K562 (cell line): ENCODE data around the gene TTC16. TPM values are rescaled to one million over a fixed set of nuclear protein-coding genes. Genes with fewer than 3 reads are reported as not detected.

Experiments
- ATAC-seq: fragments of 200-7000 bp; cut with Tn5 transposase; 3 replicates; pipeline ENCODE4 v1.9.1; 2020; ENCODE audit warnings: moderate library complexity
- BruUV-seq: library from RNA; stranded (reverse); fragments of 400-500 nt; replicated peaks from 2 replicates; lab custom pipeline; 2021; lab: Mats Ljungman, UMichigan
- CTCF ChIA-PET: fragments of 300-600 bp; formaldehyde crosslinking; extraction: SDS; loops from one replicate; lab custom pipeline; 2021; ENCODE audit warnings: low intra/inter-chr PET ratio; lab: Yijun Ruan, JAX
- POLR2A ChIA-PET: fragments of 300-600, 350-650 bp; sonication (Branson Sonifier 250); formaldehyde crosslinking; extraction: SDS; loops from one replicate; lab custom pipeline; 2021; ENCODE audit warnings: antibody characterized with exemption, inconsistent platforms; lab: Yijun Ruan, JAX
- DNase-seq, 4 experiments: peaks; one replicate each; pipeline versions ENCODE4 v3.0.0 to v3.0.0-alpha.2; 2011 to 2018; ENCODE audit warnings: low spot score in 3 of 4, mixed read lengths in 3 of 4; ENCODE audit errors: extremely low read depth in 1 of 4
- FAIRE-seq: peaks from 2 replicates; lab custom pipeline; 2011; peaks lifted over from hg19 to GRCh38; lab: Jason Lieb, UNC
- H2AFZ ChIP-seq: 2 replicates; pipeline ENCODE4 v1.6.0; 2011; ENCODE audit warnings: low read depth, low read length, control low read depth, inconsistent platforms
- H3K27ac ChIP-seq: fragments of 200-600 bp; 3 replicates; pipeline ENCODE4 v1.8.0; 2011; ENCODE audit warnings: low read depth, mild to moderate bottlenecking, control low read depth, inconsistent platforms, low read length, moderate library complexity, mixed read lengths; ENCODE audit errors: extremely low read depth
- H3K27me3 ChIP-seq, 2 experiments: fragments of 300-600 bp in 1 of 2; 2 replicates in 1 of 2; 3 replicates in 1 of 2; pipeline versions ENCODE4 v1.6.0 to v1.8.0; 2011; ENCODE audit warnings: inconsistent platforms in 2 of 2, low read length in 2 of 2, mild to moderate bottlenecking in 1 of 2, mixed read lengths in 1 of 2, moderate library complexity in 1 of 2; ENCODE audit not compliant: control insufficient read depth in 2 of 2, insufficient read depth in 2 of 2
- H3K36me3 ChIP-seq: fragments of 300-600 bp; 3 replicates; pipeline ENCODE4 v1.8.0; 2011; ENCODE audit warnings: mild to moderate bottlenecking, low read length, inconsistent platforms; ENCODE audit not compliant: control insufficient read depth, insufficient read depth
- H3K4me1 ChIP-seq, 2 experiments: fragments of 200-600 bp in 1 of 2; replicated peaks in 1 of 2; 2 replicates in 1 of 2; 3 replicates in 1 of 2; pipeline versions ENCODE4 v1.5.1 to v1.8.0; 2011; ENCODE audit warnings: inconsistent platforms in 2 of 2, low read length in 2 of 2, mild to moderate bottlenecking in 1 of 2, mixed read lengths in 1 of 2, moderate library complexity in 1 of 2; ENCODE audit not compliant: control insufficient read depth in 2 of 2, insufficient read depth in 2 of 2
- H3K4me2 ChIP-seq: 2 replicates; pipeline ENCODE4 v1.6.1; 2011; ENCODE audit warnings: low read length, control low read depth, inconsistent platforms, mixed read lengths; ENCODE audit not compliant: insufficient read depth
- H3K4me3 ChIP-seq: fragments of 200-600 bp; sonication (generic), shearing (Covaris generic); 2 replicates; pipeline ENCODE4 v1.5.1; 2016; ENCODE audit warnings: control low read depth, inconsistent platforms
- H3K79me2 ChIP-seq: fragments of 200-600 bp; 3 replicates; pipeline ENCODE4 v1.8.0; 2011; ENCODE audit warnings: low read length, inconsistent platforms; ENCODE audit not compliant: control insufficient read depth, insufficient read depth
- H3K9ac ChIP-seq, 2 experiments: 2 replicates each; pipeline versions ENCODE4 v1.6.0 to v1.6.1; 2011; ENCODE audit warnings: low read depth in 2 of 2, low read length in 2 of 2, control low read depth in 1 of 2, inconsistent platforms in 1 of 2, mild to moderate bottlenecking in 1 of 2, mixed read lengths in 1 of 2; ENCODE audit not compliant: insufficient read depth in 1 of 2
- H3K9me1 ChIP-seq: one replicate; pipeline ENCODE4 v1.6.0; 2011; ENCODE audit warnings: inconsistent platforms, mild to moderate bottlenecking, low read length, moderate library complexity; ENCODE audit not compliant: control insufficient read depth, insufficient read depth
- H3K9me3 ChIP-seq: replicated peaks from 2 replicates; pipeline ENCODE4 v1.5.1; 2011; ENCODE audit warnings: low read depth, low read length, inconsistent platforms; ENCODE audit not compliant: control insufficient read depth, insufficient read depth
- H4K20me1 ChIP-seq: replicated peaks from 2 replicates; pipeline ENCODE4 v1.6.1; 2011; ENCODE audit warnings: low read length, inconsistent platforms, mixed read lengths; ENCODE audit not compliant: control insufficient read depth, insufficient read depth
- EGR1 ChIP-seq: fragments of 450-650 bp; conservative IDR thresholded peaks from 2 replicates; pipeline ENCODE4 v1.6.1; 2017; ENCODE audit warnings: mild to moderate bottlenecking
- EHMT2 ChIP-seq: fragments of 450-650 bp; IDR thresholded peaks from 2 replicates; pipeline ENCODE4 v1.6.1; 2018; ENCODE audit warnings: antibody characterized with exemption
- L3MBTL2 ChIP-seq: fragments of 450-650 bp; IDR thresholded peaks from 2 replicates; pipeline ENCODE4 v1.6.1; 2016; ENCODE audit warnings: mild to moderate bottlenecking, moderate library complexity
- MAFG ChIP-seq: fragments of 450-650 bp; conservative IDR thresholded peaks from 2 replicates; pipeline ENCODE4 v1.6.1; 2016; ENCODE audit warnings: missing genetic modification characterization, missing compliant biosample characterization
- NFATC3 ChIP-seq: fragments of 450-650 bp; IDR thresholded peaks from 2 replicates; pipeline ENCODE4 v1.6.1; 2017; ENCODE audit warnings: mild to moderate bottlenecking
- VEZF1 ChIP-seq: fragments of 200-800 bp; sonication (Bioruptor generic); IDR thresholded peaks from 2 replicates; pipeline ENCODE4 v1.6.1; 2017; ENCODE audit warnings: missing genetic modification characterization, missing compliant biosample characterization
- ZBTB7A ChIP-seq: IDR thresholded peaks from 2 replicates; pipeline ENCODE4 v1.6.1; 2011; ENCODE audit warnings: low read depth, mild to moderate bottlenecking, low read length, moderate library complexity, borderline replicate concordance; ENCODE audit not compliant: control insufficient read depth
- ZC3H11A ChIP-seq: IDR thresholded peaks from 2 replicates; pipeline ENCODE4 v1.6.1; 2012; ENCODE audit warnings: low read depth, low read length, improper control_type of control experiment
- ZNF263 ChIP-seq: sonication (generic); formaldehyde crosslinking; IDR thresholded peaks from 2 replicates; pipeline ENCODE4 v1.8.0; 2022; ENCODE audit warnings: mild to moderate bottlenecking, missing genetic modification reagents, borderline replicate concordance
- in situ Hi-C: fragments of 300-500 bp; cut with MboI; formaldehyde crosslinking; loops from 4 replicates; pipeline ENCODE4 v1.15.0; 2018; ENCODE audit warnings: inconsistent platforms, mixed read lengths
- intact Hi-C: fragments of 100-400 bp; cut with micrococcal nuclease; formaldehyde crosslinking; loops from 2 replicates; pipeline ENCODE4 v1.14.2; 2022
- polyA plus RNA-seq, 8 experiments: library from polyadenylated mRNA; depleted of rRNA in 4 of 8; stranded (reverse) in 5 of 8; unstranded in 3 of 8; fragments of >200 nt; fragmentation: Nextera tagmentation in 2 of 8; fragmentation: Illumina TruSeq in 1 of 8; extraction: Ambion mirVana in 2 of 8; extraction: Trizol in 1 of 8; gene quantifications; 2 replicates each; pipeline versions ENCODE4 v1.2.1 to v1.2.3, GENCODE V29; 2011 to 2014; ENCODE audit warnings: inconsistent platforms in 1 of 8, missing spikeins in 1 of 8
- total RNA-seq, 7 experiments: library from RNA; depleted of rRNA in 6 of 7; stranded (reverse); fragments of >200 nt in 6 of 7; fragmentation: Illumina TruSeq in 2 of 7; extraction: Trizol in 2 of 7; gene quantifications; 2 replicates each; pipeline versions ENCODE4 v1.2.1 to v1.2.3, GENCODE V29; 2011 to 2021; ENCODE audit warnings: low replicate concordance in 1 of 7

TTC16 gene
- total and polyA plus RNA-seq, 9 of the 15 experiments (the other 6 are each of a cell fraction or from before 2014, with no cell fraction given) = 0.11 TPM; not detected in 8

- no peaks in the 10 kb centered on the region for H3K9me3 ChIP-seq
- H3K27ac ChIP-seq = no peak overlapping the region
- H3K36me3 ChIP-seq = no peaks in the 10 kb centered on the region
- H3K4me2 ChIP-seq = no peak overlapping the region
- H3K9me1 ChIP-seq = peaks cover 4% of the 10 kb centered on the region
- ChIA-PET POLR2A (interaction anchor here (1.1 to 1.7 kb wide), 2 partner anchors 16 to 23 kb away, joined by 3 to 5 read pairs; no protein-coding TSS in a partner anchor), CTCF (no interaction called here)
- intact Hi-C loops = no loop called here
- peaks cover 0 to 34% of the 10 kb centered on the region in 2 experiments; a peak in 4 of 5 replicates for H3K4me1 ChIP-seq
- H4K20me1 ChIP-seq = no peaks in the 10 kb centered on the region
- ATAC-seq (no peak), DNase-seq (no peak), FAIRE-seq (no peak)
- BruUV-seq = no TSS peak
- H3K9ac ChIP-seq = 0 out of 4 replicates have a peak overlapping the region, but pooled peaks of 1 of the 2 experiments have one; percentile 13
- in situ Hi-C loops = no loop called here
- H3K4me3 ChIP-seq = no peak overlapping the region
- H2AFZ ChIP-seq = no peak overlapping the region
- no peaks in the 10 kb centered on the region for H3K79me2 ChIP-seq
- H3K27me3 ChIP-seq = no peaks in the 10 kb centered on the region; a peak in 1 of 5 replicates
- TF ChIP-seq MAFG (no peak), ZC3H11A (no peak), L3MBTL2 (no peak), EHMT2 (no peak), EGR1 (0 out of 2 replicates have a peak, but pooled peaks have one; percentile 13), ZNF263 (CRISPR knock-in tag) (peak; percentile 88), NFATC3 (no peak), VEZF1 (CRISPR knock-in tag) (0 out of 2 replicates have a peak, but pooled peaks have one; percentile 15), ZBTB7A (no peak)
Measured at GRCh38 chr9:127720865-127721227, 5.0 kb downstream of the TTC16 start.
